HEK293 (cell line): ENCODE data around the gene IQCE.

Experiments used
- SP2 ChIP-seq: fragments of 450-650 bp; formaldehyde crosslinking; IDR thresholded peaks from 2 replicates; pipeline ENCODE4 v1.5.1; 2016; ENCODE audit warnings: missing biosample characterization, missing genetic modification characterization
- TCF7L2 ChIP-seq: IDR thresholded peaks from 2 replicates; pipeline ENCODE4 v1.6.1; 2011; ENCODE audit warnings: low read depth, mild to moderate bottlenecking, inconsistent platforms, low read length, moderate library complexity, borderline replicate concordance
- ZBTB7A ChIP-seq: fragments of 450-650 bp; formaldehyde crosslinking; IDR thresholded peaks from 2 replicates; pipeline ENCODE4 v1.5.1; 2016; ENCODE audit warnings: low read depth, missing biosample characterization, missing genetic modification characterization
- ZNF202 ChIP-seq: fragments of 450-650 bp; formaldehyde crosslinking; IDR thresholded peaks from 2 replicates; pipeline ENCODE4 v1.5.1; 2016; ENCODE audit warnings: missing biosample characterization, missing genetic modification characterization, borderline replicate concordance
- TF ChIP-seq, protein P1 (sequence below): fragments of 450-650 bp; formaldehyde crosslinking; IDR thresholded peaks from 2 replicates; pipeline ENCODE4 v1.5.1; 2016; ENCODE audit warnings: missing biosample characterization, missing genetic modification characterization
- TF ChIP-seq, protein P2 (sequence below): fragments of 450-650 bp; formaldehyde crosslinking; IDR thresholded peaks from 2 replicates; pipeline ENCODE4 v1.5.1; 2017; ENCODE audit warnings: missing biosample characterization, missing genetic modification characterization
- TF ChIP-seq, protein P3 (sequence below): fragments of 450-650 bp; formaldehyde crosslinking; IDR thresholded peaks from 2 replicates; pipeline ENCODE4 v1.5.1; 2016; ENCODE audit warnings: missing biosample characterization, missing genetic modification characterization, low read depth

DNA sequence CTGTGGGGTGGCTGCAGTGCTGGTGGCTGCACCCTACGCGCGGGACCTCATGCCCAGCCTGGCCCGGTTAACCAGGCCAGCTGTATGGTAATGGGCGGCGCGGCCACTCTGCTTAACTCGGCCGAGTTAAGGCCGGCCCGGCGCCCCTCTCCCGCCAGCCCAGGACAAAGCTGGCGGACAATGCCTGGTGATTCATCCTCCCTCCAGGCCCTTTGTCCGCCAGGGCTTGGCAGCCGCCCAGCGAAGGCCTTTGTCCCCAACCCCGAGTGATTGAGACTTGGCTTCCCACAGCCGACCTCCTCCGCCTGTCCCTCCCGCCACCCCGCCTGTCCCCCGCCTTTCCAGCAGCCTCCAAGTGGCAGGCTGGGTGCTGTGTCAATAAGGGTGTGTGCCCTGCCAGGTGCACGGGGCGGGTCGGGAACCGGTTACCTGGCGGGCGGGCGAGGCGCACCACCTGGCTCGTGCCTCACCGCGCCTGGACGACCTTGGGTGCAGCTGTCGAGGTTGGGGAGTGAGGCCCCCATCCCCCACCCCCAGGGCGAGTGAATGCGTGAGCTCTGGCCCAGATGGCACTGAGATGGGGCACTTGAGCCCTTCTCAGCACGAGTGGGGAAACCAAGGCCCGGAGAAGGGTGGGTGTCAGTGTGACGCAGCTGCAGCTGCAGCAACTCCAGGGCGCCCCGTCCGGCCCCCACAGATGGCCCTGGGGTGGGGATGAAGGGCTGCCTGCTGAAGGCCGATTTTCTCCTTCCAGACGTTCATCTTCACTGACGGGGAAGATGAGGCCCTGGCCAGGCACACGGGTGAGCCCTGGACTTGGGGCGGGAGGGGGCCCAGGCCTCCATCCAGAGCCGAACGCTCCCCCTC is 34.6 kb upstream of the IQCE start:
- TF ChIP-seq, protein P1, sequence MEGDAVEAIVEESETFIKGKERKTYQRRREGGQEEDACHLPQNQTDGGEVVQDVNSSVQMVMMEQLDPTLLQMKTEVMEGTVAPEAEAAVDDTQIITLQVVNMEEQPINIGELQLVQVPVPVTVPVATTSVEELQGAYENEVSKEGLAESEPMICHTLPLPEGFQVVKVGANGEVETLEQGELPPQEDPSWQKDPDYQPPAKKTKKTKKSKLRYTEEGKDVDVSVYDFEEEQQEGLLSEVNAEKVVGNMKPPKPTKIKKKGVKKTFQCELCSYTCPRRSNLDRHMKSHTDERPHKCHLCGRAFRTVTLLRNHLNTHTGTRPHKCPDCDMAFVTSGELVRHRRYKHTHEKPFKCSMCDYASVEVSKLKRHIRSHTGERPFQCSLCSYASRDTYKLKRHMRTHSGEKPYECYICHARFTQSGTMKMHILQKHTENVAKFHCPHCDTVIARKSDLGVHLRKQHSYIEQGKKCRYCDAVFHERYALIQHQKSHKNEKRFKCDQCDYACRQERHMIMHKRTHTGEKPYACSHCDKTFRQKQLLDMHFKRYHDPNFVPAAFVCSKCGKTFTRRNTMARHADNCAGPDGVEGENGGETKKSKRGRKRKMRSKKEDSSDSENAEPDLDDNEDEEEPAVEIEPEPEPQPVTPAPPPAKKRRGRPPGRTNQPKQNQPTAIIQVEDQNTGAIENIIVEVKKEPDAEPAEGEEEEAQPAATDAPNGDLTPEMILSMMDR (tag by site-specific recombination): no peak
- TF ChIP-seq ZNF202 (tag by site-specific recombination) (no peak), TCF7L2 (no peak), ZBTB7A (tag by site-specific recombination) (no peak), SP2 (0 out of 2 replicates have a peak, but pooled peaks have one; percentile 10)
- TF ChIP-seq, protein P2, sequence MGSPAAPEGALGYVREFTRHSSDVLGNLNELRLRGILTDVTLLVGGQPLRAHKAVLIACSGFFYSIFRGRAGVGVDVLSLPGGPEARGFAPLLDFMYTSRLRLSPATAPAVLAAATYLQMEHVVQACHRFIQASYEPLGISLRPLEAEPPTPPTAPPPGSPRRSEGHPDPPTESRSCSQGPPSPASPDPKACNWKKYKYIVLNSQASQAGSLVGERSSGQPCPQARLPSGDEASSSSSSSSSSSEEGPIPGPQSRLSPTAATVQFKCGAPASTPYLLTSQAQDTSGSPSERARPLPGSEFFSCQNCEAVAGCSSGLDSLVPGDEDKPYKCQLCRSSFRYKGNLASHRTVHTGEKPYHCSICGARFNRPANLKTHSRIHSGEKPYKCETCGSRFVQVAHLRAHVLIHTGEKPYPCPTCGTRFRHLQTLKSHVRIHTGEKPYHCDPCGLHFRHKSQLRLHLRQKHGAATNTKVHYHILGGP (tag by site-specific recombination): no peak
- TF ChIP-seq, protein P3, sequence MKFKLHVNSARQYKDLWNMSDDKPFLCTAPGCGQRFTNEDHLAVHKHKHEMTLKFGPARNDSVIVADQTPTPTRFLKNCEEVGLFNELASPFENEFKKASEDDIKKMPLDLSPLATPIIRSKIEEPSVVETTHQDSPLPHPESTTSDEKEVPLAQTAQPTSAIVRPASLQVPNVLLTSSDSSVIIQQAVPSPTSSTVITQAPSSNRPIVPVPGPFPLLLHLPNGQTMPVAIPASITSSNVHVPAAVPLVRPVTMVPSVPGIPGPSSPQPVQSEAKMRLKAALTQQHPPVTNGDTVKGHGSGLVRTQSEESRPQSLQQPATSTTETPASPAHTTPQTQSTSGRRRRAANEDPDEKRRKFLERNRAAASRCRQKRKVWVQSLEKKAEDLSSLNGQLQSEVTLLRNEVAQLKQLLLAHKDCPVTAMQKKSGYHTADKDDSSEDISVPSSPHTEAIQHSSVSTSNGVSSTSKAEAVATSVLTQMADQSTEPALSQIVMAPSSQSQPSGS (tag by site-specific recombination): no peak
